Left colon (tissue), 2 donors: ENCODE measurements around the gene TRAF6. TPM values are rescaled to one million over a fixed set of nuclear protein-coding genes. Genes with fewer than 3 reads are reported as not detected.
"Not testable (repeated sequence)": the region's sequence is repeated elsewhere in the genome, so short reads cannot be mapped to it uniquely, and the experiment has no call there.

Experiments
- ATAC-seq: fragments of 200-7000 bp; cut with Tn5 transposase; one replicate; pipeline ENCODE4 v1.9.1; 2020; ENCODE audit warnings: mild to moderate bottlenecking, moderate library complexity
- DNase-seq, 2 donors: peaks; one replicate each; pipeline ENCODE4 v3.0.0-alpha.2; 2020
- intact Hi-C, 2 donors: fragments of 100-400 bp; cut with DNase I in 1 of 2; cut with micrococcal nuclease in 1 of 2; formaldehyde crosslinking; loops; one replicate each; pipeline versions ENCODE4 v1.11.2 to v1.14.0; 2022; cut with DNase I, micrococcal nuclease
- total RNA-seq, 2 donors: library from RNA; stranded (reverse); fragmentation: NEBNext Ultra II Directional; extraction: Animal tissue kit (Norgen Biotek cat#: 25700); gene quantifications; one replicate each; pipeline ENCODE4 v1.2.1, GENCODE V29; 2021
- donor health status: DM: no; HTN: no; CAD: no.
- donor health status: DM: yes; HTN: yes; CAD: no.

TRAF6 gene
- total RNA-seq, 2 donors from 2014 or later, result 11.7 to 15.1 TPM

- peak; percentile 96 for ATAC-seq
- intact Hi-C loops, result no loop called here
Observed at GRCh38 chr11:36500315-36500721, 9.8 kb downstream of the TRAF6 start.

DNA sequence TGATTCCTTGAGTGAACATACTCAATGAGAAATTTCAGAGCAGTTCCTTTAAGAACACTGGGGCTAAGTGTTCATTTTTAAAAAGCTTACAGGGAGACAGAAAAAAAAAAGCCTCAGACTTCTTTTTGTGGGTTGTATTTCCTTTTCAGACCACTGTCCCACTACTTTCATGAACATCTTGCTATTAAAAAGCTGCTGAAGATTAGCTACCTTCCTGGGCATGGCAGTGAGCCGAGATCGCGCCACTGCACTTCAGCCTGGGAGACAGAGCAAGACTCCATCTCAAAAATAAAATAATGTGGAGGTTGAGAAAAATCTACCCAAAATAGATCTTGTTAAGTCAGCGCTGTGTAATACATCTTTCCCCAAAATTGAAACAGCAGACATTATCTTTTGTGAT is 10.8 kb downstream of the TRAF6 start:
- ATAC-seq, result no peak
- intact Hi-C loops, result no loop called here
- DNase-seq, result no peak

More at GRCh38 chr11:36500315-36500721, 9.8 kb downstream of the TRAF6 start:
- peak in 1 of 2 donors; percentile 42 for DNase-seq

GRCh38 chr11:36498721-36499120 is 11.4 kb downstream of the TRAF6 start:
- DNase-seq (no peak), ATAC-seq (no peak)
- intact Hi-C loops, result no loop called here

DNA sequence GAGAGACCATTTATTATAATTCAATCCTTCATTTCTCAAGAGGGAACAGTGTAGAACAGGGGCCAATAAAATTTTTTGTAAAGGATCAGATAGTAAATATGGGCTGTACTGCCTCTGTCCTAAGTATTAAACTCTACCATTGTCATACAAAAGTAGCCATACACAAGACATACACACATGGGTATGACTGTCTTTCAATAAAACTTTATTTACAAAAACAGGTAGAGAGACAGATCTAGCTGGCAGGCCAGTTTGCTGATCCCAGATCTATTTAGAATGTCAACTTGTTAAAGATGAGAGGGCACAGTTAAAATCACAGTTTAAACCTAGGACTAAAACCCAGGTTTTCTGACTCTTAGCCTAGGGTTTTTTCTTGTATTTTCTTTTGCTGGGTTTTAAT is 16.7 kb downstream of the TRAF6 start:
- intact Hi-C loops, result no loop called here

GRCh38 chr11:36492724-36493304 is 17.3 kb downstream of the TRAF6 start:
- DNase-seq (no peak), ATAC-seq (peak; percentile 62)
- intact Hi-C loops, result no loop called here

More for the DNA sequence above, 16.7 kb downstream of the TRAF6 start:
- ATAC-seq (no peak), DNase-seq (no peak)

- intact Hi-C loops, result no loop called here
- no peak for ATAC-seq
Observed at GRCh38 chr11:36490026-36490806, 19.9 kb downstream of the TRAF6 start.

GRCh38 chr11:36488096-36488495 is 22.0 kb downstream of the TRAF6 start:
- intact Hi-C loops, result no loop called here
- ATAC-seq (no peak), DNase-seq (no peak)

More at GRCh38 chr11:36490026-36490806, 19.9 kb downstream of the TRAF6 start:
- DNase-seq, result no peak

- intact Hi-C loops, result no loop called here
- no peak for DNase-seq
Observed at GRCh38 chr11:36487619-36488018, 22.5 kb downstream of the TRAF6 start.

DNA sequence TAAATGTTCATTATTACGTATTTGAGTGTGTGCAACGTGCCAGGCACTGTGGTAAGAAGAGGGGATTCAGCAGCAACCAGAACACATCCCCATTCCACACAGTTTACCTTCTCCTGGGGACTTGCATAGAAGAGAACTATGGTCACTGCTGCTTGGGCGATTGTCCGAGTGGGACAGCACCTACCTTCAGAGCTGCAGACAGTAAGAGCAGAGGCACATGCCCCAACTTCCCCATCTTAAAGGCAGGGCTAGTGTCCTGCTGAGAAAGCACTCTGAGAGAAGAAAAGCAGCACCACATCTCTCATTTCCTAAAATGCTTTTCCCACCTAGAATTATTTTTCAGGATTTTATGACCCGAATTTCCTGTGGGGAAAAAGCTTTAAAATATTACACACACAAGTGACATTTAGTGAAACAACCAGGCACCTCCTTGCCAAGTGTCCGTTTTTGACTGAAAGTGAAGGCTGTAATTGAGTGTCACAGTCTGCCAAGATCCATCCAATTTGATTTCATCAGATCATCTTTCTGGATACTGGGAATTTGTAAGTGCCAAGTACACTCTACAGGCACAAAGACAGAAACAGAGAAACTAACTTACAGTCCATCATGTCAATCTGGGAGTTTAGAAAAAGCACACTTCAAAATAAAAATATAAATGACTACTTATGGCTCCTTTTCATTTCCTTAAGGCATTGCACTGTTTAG is 24.6 kb downstream of the TRAF6 start:
- intact Hi-C loops, result no loop called here
- DNase-seq, result no peak
- ATAC-seq, result no peak

More at GRCh38 chr11:36487619-36488018, 22.5 kb downstream of the TRAF6 start:
- ATAC-seq, result no peak

DNA sequence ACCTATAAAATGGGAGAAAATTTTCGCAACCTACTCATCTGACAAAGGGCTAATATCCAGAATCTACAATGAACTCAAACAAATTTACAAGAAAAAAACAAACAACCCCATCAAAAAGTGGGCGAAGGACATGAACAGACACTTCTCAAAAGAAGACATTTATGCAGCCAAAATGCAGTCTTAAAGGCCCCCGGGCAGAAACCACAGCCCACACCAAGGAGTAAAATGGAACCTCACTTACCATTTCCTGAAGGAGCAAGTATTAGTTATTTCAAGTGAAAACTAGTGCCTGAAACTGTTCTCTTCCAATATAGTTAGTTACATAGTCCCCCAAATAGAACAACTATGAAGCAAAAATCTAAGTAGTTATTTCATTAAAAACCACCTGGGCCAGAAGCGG is 27.0 kb downstream of the TRAF6 start:
- ATAC-seq, intact Hi-C loops, DNase-seq: not testable (repeated sequence)

- DNase-seq, result no peak
- intact Hi-C loops, result no loop called here
- no peak for ATAC-seq
Observed at GRCh38 chr11:36480833-36481232, 29.2 kb downstream of the TRAF6 start.

DNA sequence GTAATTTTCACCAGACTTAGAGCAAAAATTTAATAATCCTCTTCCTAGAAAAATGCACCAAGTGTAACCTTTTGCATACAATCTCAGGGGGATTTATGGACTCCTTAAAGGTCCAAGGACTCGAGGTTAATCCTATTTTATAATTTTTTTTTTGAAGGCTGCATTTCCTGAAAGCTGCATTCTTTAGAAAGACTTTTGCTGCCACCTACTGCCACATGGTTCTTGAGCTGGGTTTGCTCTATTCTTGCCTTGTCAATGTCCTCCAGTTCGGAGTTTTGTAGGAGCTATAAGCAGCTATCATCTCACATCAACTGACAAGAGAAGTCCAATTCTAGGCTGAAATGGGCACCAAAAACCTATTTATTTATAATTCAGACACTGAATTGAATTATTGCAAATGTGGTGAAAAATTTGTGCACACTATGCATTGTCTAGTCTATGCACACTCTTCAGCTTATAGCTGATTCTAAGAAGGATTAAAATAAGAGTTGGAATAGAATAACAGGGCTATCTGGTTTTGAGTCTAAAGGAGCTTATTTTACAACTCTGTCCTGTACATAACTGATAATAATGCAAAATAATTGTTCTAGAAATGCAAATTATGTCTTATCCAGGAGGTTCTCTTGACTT is 31.3 kb downstream of the TRAF6 start:
- DNase-seq (peak in 1 of 2 donors; percentile 48), ATAC-seq (peak; percentile 78)
- intact Hi-C loops, result no loop called here

DNA sequence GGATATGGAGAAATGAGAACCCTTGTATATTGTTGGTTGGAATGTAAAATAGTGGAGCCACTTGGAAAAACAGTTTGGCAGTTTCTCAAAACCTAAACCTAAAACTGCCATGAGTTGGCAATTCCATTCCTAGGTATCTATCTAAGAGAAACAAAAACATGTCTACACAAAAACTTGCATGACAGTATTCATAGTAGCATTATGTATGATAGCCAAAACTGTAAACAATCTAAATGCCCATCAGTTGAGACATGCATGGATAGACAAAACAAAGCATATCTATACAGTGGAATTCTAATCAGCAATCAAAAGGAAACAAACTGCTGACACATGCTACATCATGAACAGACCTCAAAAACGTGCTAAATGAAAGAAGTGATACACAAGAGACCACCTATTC is 34.9 kb downstream of the TRAF6 start:
- intact Hi-C loops, result no loop called here
- ATAC-seq (no peak), DNase-seq (no peak)

GRCh38 chr11:36471577-36471976 is 38.5 kb downstream of the TRAF6 start:
- DNase-seq (no peak), ATAC-seq (no peak)
- intact Hi-C loops, result no loop called here

GRCh38 chr11:36469881-36470802 is 39.9 kb downstream of the TRAF6 start:
- ATAC-seq, result no peak
- intact Hi-C loops, result no loop called here

GRCh38 chr11:36469063-36469462 is 41.0 kb downstream of the TRAF6 start:
- DNase-seq, result no peak
- intact Hi-C loops, result no loop called here
- ATAC-seq, result no peak

More at GRCh38 chr11:36469881-36470802, 39.9 kb downstream of the TRAF6 start:
- no peak for DNase-seq

GRCh38 chr11:36467916-36468315 is 42.2 kb downstream of the TRAF6 start:
- ATAC-seq (peak; percentile 29), DNase-seq (no peak)
- intact Hi-C loops, result no loop called here

- intact Hi-C loops, result no loop called here
- ATAC-seq, result peak; percentile 26
- DNase-seq, result no peak
Observed at GRCh38 chr11:36467012-36467411, 43.1 kb downstream of the TRAF6 start.
